GM12878 (cell line): ENCODE results near the gene WDR75. TPM values are rescaled to one million over a fixed set of nuclear protein-coding genes. Genes with fewer than 3 reads are reported as not detected.

Experiments
- CTCF ChIP-seq, 3 experiments: IDR thresholded peaks in 2 of 3; conservative IDR thresholded peaks in 1 of 3; 2 replicates each; pipeline ENCODE4 v1.5.1; 2011; ENCODE audit warnings: low read depth in 3 of 3, low read length in 3 of 3, mild to moderate bottlenecking in 3 of 3, control low read depth in 2 of 3, moderate library complexity in 2 of 3, inconsistent platforms in 1 of 3, mixed read lengths in 1 of 3; ENCODE audit not compliant: control insufficient read depth in 2 of 3, insufficient read depth in 1 of 3; ENCODE audit errors: extremely low read depth in 1 of 3
- IRF5 ChIP-seq: fragments of 450-650 bp; IDR thresholded peaks from 2 replicates; pipeline ENCODE4 v1.6.1; 2017; ENCODE audit warnings: borderline replicate concordance
- MEF2A ChIP-seq: IDR thresholded peaks from 2 replicates; pipeline ENCODE4 v1.6.1; 2011; ENCODE audit warnings: low read depth, mild to moderate bottlenecking, low read length, moderate library complexity; ENCODE audit not compliant: insufficient read depth
- ZNF592 ChIP-seq: fragments of 450-650 bp; IDR thresholded peaks from 2 replicates; pipeline ENCODE4 v1.6.1; 2017; ENCODE audit warnings: mild to moderate bottlenecking, moderate library complexity
- ZZZ3 ChIP-seq: IDR thresholded peaks from 2 replicates; pipeline ENCODE4 v1.6.1; 2011; ENCODE audit warnings: low read depth; ENCODE audit not compliant: control insufficient read depth, insufficient read length
- polyA plus RNA-seq, 11 experiments: library from polyadenylated mRNA; depleted of rRNA in 4 of 11; unstranded in 6 of 11; stranded (reverse) in 5 of 11; fragments of >200 nt; fragmentation: Nextera tagmentation in 4 of 11; fragmentation: Illumina TruSeq in 1 of 11; extraction: Ambion mirVana in 4 of 11; extraction: Trizol in 1 of 11; gene quantifications; 1 replicate in 1 of 11; 2 replicates in 10 of 11; pipeline versions ENCODE4 v1.2.1 to v1.2.3, GENCODE V29; 2011 to 2016; ENCODE audit warnings: inconsistent platforms in 2 of 11, missing spikeins in 2 of 11, low read depth in 1 of 11
- total RNA-seq, 4 experiments: library from RNA; depleted of rRNA in 3 of 4; stranded (reverse); fragments of >200 nt in 3 of 4; fragmentation: Illumina TruSeq in 1 of 4; extraction: Trizol in 1 of 4; gene quantifications; 2 replicates each; pipeline versions ENCODE4 v1.2.1 to v1.2.3, GENCODE V29; 2013 to 2021

The WDR75 gene
- total and polyA plus RNA-seq, 10 of the 15 experiments (the other 5 are each of a cell fraction or from before 2014, with no cell fraction given): 53.1 to 98.5 (median 71.5) TPM

GRCh38 chr2:189517847-189518535 lies 76.7 kb downstream of the WDR75 start (continued):
- TF ChIP-seq ZNF592 (no peak), ZZZ3 (no peak), CTCF (IDR thresholded peaks at IDR 0.05 in 2 of 3, conservative IDR thresholded peaks at IDR 0.05 in 1 of 3; ENCODE audit: control insufficient read depth in 2 of 3, extremely low read depth in 1 of 3, insufficient read depth in 1 of 3, low read depth in 3 of 3, low read length in 3 of 3) (no peak), IRF5 (no peak), MEF2A (no peak)
- TF ChIP-seq, all 136 proteins: peak for 0
